OCI-LY1 (cell line): ENCODE data around the gene NUBPL.

Source experiments
- CTCF ChIP-seq: fragments of 200-600 bp; sonication (generic), shearing (Covaris generic); IDR thresholded peaks from 2 replicates; pipeline ENCODE4 v1.5.1; 2017; ENCODE audit warnings: mild to moderate bottlenecking, antibody characterized with exemption, low read length, moderate library complexity, mixed read lengths
- EZH2 ChIP-seq: fragments of 200-600 bp; sonication (generic), shearing (Covaris generic); IDR thresholded peaks from 2 replicates; pipeline ENCODE4 v1.8.0; 2017; ENCODE audit warnings: borderline replicate concordance, mixed run types, mild to moderate bottlenecking, antibody characterized with exemption, low read length, moderate library complexity, mixed read lengths

- TF ChIP-seq EZH2: no peak
- TF ChIP-seq CTCF: no peak
Measured at GRCh38 chr14:31536201-31536960, 24.8 kb upstream of the NUBPL start.
